Activated CD4-positive, alpha-beta T cell treated with anti-CD3 and anti-CD28 coated beads, Interleukin-2, amount 10 ng/mL, durations not matched to agents 7 days and 5 days (primary cell): Measurements from ENCODE around the gene CPNE5. TPM values are rescaled to one million over a fixed set of nuclear protein-coding genes. Genes with fewer than 3 reads are reported as not detected.

Source experiments
- total RNA-seq, 2 experiments: library from RNA; stranded (reverse); gene quantifications; one replicate each; pipeline ENCODE4 v1.2.3, GENCODE V29; 2021

The CPNE5 gene
- total RNA-seq, 2 experiments from 2014 or later = 0.47 to 1.00 TPM

Other genes starting within 250 kb of the CPNE5 start
- 100 to 1,000 TPM; 394 to 441 TPM for gene SRSF3, start 245.1 kb downstream of the CPNE5 start, total RNA-seq
- gene CDKN1A, start 160.7 kb downstream of the CPNE5 start, total RNA-seq = 10 to 100 TPM; 36.7 to 39.5 TPM
- gene RAB44, start 141.6 kb downstream of the CPNE5 start, total RNA-seq = under 1 TPM; 0.08 to 0.15 TPM
- gene PPIL1, start 35.4 kb upstream of the CPNE5 start, total RNA-seq = 10 to 100 TPM; 27.0 to 29.3 TPM
- 10 to 100 TPM; 47.5 to 58.1 TPM for gene C6orf89, start 46.5 kb upstream of the CPNE5 start, total RNA-seq
- gene PI16, start 115.3 kb upstream of the CPNE5 start, total RNA-seq = 10 to 100 TPM; 13.5 to 15.1 TPM
- 100 to 1,000 TPM in 1 of 2 experiments, 10 to 100 TPM in 1; 94.7 to 107 TPM for gene MTCH1, start 146.8 kb upstream of the CPNE5 start, total RNA-seq
- 1 to 10 TPM; 1.5 to 2.1 TPM for gene FGD2, start 166.2 kb upstream of the CPNE5 start, total RNA-seq